Mesendoderm (in vitro differentiated cells): ENCODE measurements around the gene STOX1.
A peak's percentile ranks its signal among the peaks of the same experiment; 100 is the strongest.
"Not testable (repeated sequence)": the region's sequence is repeated elsewhere in the genome, so short reads cannot be mapped to it uniquely, and the experiment has no call there.

Experiments used
- DNase-seq: peaks from one replicate; pipeline ENCODE4 v3.0.0; 2013
- H2AK5ac ChIP-seq: 2 replicates; pipeline ENCODE4 v1.6.1; 2013; ENCODE audit warnings: low read length, inconsistent platforms
- H2BK120ac ChIP-seq: 2 replicates; pipeline ENCODE4 v1.6.1; 2013; ENCODE audit warnings: low read depth, mild to moderate bottlenecking, low read length, moderate library complexity, mixed read lengths
- H2BK15ac ChIP-seq: replicated peaks from 2 replicates; pipeline ENCODE4 v1.6.1; 2013; ENCODE audit warnings: low read depth, mild to moderate bottlenecking, moderate library complexity
- H2BK5ac ChIP-seq: 2 replicates; pipeline ENCODE4 v1.6.1; 2013; ENCODE audit warnings: low read length, inconsistent platforms
- H3K18ac ChIP-seq: 2 replicates; pipeline ENCODE4 v1.6.1; 2013; ENCODE audit warnings: mild to moderate bottlenecking, low read length, mixed read lengths
- H3K23ac ChIP-seq: one replicate; pipeline ENCODE4 v1.6.1; 2013; ENCODE audit warnings: low read length
- H3K27ac ChIP-seq: 2 replicates; pipeline ENCODE4 v1.5.1; 2013; ENCODE audit warnings: low read depth, mild to moderate bottlenecking, inconsistent platforms, low read length, moderate library complexity
- H3K27me3 ChIP-seq: 2 replicates; pipeline ENCODE4 v1.6.1; 2013; ENCODE audit warnings: low read length, control low read depth, mild to moderate bottlenecking, inconsistent platforms; ENCODE audit not compliant: insufficient read depth, poor library complexity
- H3K36me3 ChIP-seq: 2 replicates; pipeline ENCODE4 v1.6.1; 2013; ENCODE audit warnings: low read length, inconsistent platforms; ENCODE audit not compliant: control insufficient read depth, insufficient read depth
- H3K4ac ChIP-seq: one replicate; pipeline ENCODE4 v1.6.1; 2013; ENCODE audit warnings: low read depth, mild to moderate bottlenecking, low read length, moderate library complexity
- H3K4me1 ChIP-seq: 2 replicates; pipeline ENCODE4 v1.6.1; 2013; ENCODE audit warnings: low read depth, low read length, inconsistent platforms; ENCODE audit not compliant: control insufficient read depth
- H3K4me2 ChIP-seq: 2 replicates; pipeline ENCODE4 v1.6.1; 2013; ENCODE audit warnings: low read length
- H3K4me3 ChIP-seq: 2 replicates; pipeline ENCODE4 v1.5.1; 2013; ENCODE audit warnings: mild to moderate bottlenecking, low read length
- H3K56ac ChIP-seq: one replicate; pipeline ENCODE4 v1.6.1; 2013; ENCODE audit warnings: low read length
- H3K79me1 ChIP-seq: 2 replicates; pipeline ENCODE4 v1.6.1; 2013; ENCODE audit warnings: low read length, inconsistent platforms
- H3K79me2 ChIP-seq: 2 replicates; pipeline ENCODE4 v1.6.1; 2013; ENCODE audit warnings: mild to moderate bottlenecking, low read length; ENCODE audit not compliant: control insufficient read depth, insufficient read depth
- H3K9ac ChIP-seq: 2 replicates; pipeline ENCODE4 v1.6.1; 2013; ENCODE audit warnings: low read length, inconsistent platforms
- H4K5ac ChIP-seq: one replicate; pipeline ENCODE4 v1.6.1; 2013; ENCODE audit warnings: low read length
- H4K8ac ChIP-seq: one replicate; pipeline ENCODE4 v1.6.1; 2013; ENCODE audit warnings: low read depth, mild to moderate bottlenecking, control low read depth, low read length, moderate library complexity
- WGBS: extraction: QIAGEN DNeasy Blood & Tissue Kit; methylation state at CpG from one replicate; pipeline ENCODE4 v1.1.7; 2013; ENCODE audit warnings: low lambda C conversion rate, missing lambda C conversion rate; ENCODE audit not compliant: insufficient coverage; ENCODE audit errors: extremely low coverage; 5-methylcytosine and 5-hydroxymethylcytosine counted together

The STOX1 gene

DNA sequence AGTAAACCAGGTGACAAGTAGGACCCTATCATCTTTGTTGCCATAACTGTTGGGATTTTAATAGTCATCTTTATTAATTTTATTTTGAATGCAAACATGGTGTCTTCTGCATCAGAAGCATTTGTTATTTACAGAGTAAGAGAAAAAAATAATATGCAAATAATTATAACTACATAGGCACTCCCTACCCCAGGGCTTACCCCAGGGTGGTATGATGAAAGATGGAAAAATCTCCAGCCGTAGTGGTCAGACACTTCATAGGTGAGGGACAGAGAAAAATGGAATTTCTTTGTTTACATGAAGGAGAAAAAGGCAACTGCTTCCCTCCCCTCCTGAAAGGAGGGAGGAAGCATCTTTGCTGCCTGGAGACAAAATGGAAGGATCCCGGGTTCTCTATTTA, 29.7 kb downstream of the STOX1 start:
- no peak overlapping the region for H2BK15ac ChIP-seq
- no peak overlapping the region for H3K56ac ChIP-seq
- no peaks in the 10 kb centered on the region for H3K36me3 ChIP-seq
- H3K79me2 ChIP-seq, result no peaks in the 10 kb centered on the region
- no peak overlapping the region for H3K4ac ChIP-seq
- H3K4me1 ChIP-seq, result no peaks in the 10 kb centered on the region
- no peak overlapping the region for H3K9ac ChIP-seq
- no peak overlapping the region for H2BK120ac ChIP-seq
- H4K8ac ChIP-seq, result no peak overlapping the region
- no CpG with 5 or more reads among the region's 2 CpGs for WGBS
- H2AK5ac ChIP-seq, result no peak overlapping the region
- no peak overlapping the region for H3K4me2 ChIP-seq
- no peak overlapping the region for H2BK5ac ChIP-seq
- H3K27me3 ChIP-seq, result no peaks in the 10 kb centered on the region
- H4K5ac ChIP-seq, result no peak overlapping the region
- H3K27ac ChIP-seq, result no peak overlapping the region
- H3K79me1 ChIP-seq, result no peaks in the 10 kb centered on the region
- DNase-seq, result no peak
- no peak overlapping the region for H3K18ac ChIP-seq
- no peak overlapping the region for H3K4me3 ChIP-seq
- H3K23ac ChIP-seq, result no peak overlapping the region

DNA sequence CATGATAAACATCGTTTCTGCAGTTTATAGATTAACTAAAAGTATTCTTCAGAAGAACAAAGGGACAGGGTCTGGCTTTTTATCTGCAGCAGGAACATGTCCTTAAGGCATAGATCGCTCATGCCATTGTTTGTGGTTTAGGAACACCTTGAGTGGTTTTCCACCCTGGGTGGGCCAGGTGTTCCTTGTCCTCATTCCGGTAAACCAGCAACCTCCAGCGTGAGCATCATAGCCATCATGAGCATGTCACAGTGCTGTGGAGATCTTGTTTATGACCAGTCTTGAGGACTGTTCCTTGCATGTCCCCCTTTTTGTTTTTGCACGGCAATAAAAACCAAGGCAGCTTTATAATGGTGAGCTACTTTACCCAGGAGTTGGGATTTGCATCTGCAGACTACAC, 33.9 kb downstream of the STOX1 start:
- H2BK15ac ChIP-seq, result no peak overlapping the region
- H3K79me2 ChIP-seq, result no peaks in the 10 kb centered on the region
- H3K27ac ChIP-seq, result no peak overlapping the region
- H2BK5ac ChIP-seq, result no peak overlapping the region
- peak; percentile 58 for DNase-seq
- H3K4me3 ChIP-seq, result no peak overlapping the region
- no peak overlapping the region for H3K4me2 ChIP-seq
- H2BK120ac ChIP-seq, result no peak overlapping the region
- H3K27me3 ChIP-seq, result no peaks in the 10 kb centered on the region
- H3K23ac ChIP-seq, result no peak overlapping the region
- no peak overlapping the region for H4K8ac ChIP-seq
- H3K18ac ChIP-seq, result no peak overlapping the region
- H3K9ac ChIP-seq, result no peak overlapping the region
- H3K79me1 ChIP-seq, result no peaks in the 10 kb centered on the region
- no CpG with 5 or more reads among the region's 5 CpGs for WGBS
- no peak overlapping the region for H3K56ac ChIP-seq
- no peaks in the 10 kb centered on the region for H3K4me1 ChIP-seq
- no peaks in the 10 kb centered on the region for H3K36me3 ChIP-seq
- no peak overlapping the region for H4K5ac ChIP-seq
- H3K4ac ChIP-seq, result no peak overlapping the region
- H2AK5ac ChIP-seq, result no peak overlapping the region

DNA sequence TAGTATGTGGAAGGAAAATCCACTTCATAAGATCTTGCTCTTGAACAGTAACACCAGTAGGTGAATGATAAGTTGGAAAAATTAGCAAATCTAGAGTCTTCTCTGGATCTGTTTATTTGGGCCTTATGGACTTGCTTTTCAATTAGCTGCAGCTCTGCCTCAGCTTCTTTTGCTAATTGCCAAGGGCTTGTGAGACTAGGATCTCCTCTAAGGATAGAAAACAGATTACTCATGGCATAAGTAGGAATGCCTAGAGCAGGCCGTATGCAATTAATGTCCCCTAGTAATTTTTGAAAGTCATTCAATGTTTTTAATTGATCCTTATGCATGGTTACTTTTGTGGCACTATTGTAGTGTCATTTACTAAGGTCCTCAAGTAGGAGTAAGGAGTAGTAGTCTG, 37.3 kb downstream of the STOX1 start:
- Histone ChIP-seq H3K23ac (no peak overlapping the region), H3K56ac (no peak overlapping the region), H3K27ac (no peak overlapping the region), H4K5ac (no peak overlapping the region), H2BK15ac (no peak overlapping the region), H3K79me1 (no peaks in the 10 kb centered on the region), H2BK5ac (no peak overlapping the region), H3K4me1 (no peaks in the 10 kb centered on the region), H3K18ac (no peak overlapping the region), H3K4me2 (no peak overlapping the region), H2BK120ac (no peak overlapping the region), H3K9ac (no peak overlapping the region), H4K8ac (no peak overlapping the region), H2AK5ac (no peak overlapping the region), H3K79me2 (no peaks in the 10 kb centered on the region), H3K27me3 (no peaks in the 10 kb centered on the region), H3K36me3 (no peaks in the 10 kb centered on the region), H3K4ac (no peak overlapping the region), H3K4me3 (no peak overlapping the region)
- no CpG with 5 or more reads among the region's 1 CpG for WGBS
- DNase-seq, result no peak

DNA sequence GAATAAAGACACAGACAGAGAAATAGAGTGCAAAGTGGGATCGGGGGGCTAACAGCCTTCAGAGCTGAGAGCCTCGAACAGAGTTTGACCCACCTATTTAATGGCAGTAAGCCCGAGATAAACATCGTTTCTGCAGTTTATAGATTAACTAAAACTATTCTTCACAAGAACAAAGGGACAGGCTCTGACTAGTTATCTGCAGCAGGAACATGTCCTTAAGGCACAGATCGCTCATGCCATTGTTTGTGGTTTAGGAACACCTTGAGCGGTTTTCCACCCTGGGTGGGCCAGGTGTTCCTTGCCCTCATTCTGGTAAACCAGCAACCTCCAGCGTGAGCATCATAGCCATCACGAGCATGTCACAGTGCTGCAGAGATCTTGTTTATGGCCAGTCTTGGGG, 40.8 kb downstream of the STOX1 start:
- not testable (repeated sequence) for H3K4me3 ChIP-seq, H3K9ac ChIP-seq, H2AK5ac ChIP-seq, H4K5ac ChIP-seq, H2BK5ac ChIP-seq, H4K8ac ChIP-seq, H3K36me3 ChIP-seq, H3K79me2 ChIP-seq, H3K4ac ChIP-seq, H2BK15ac ChIP-seq, H2BK120ac ChIP-seq, H3K4me1 ChIP-seq, H3K27me3 ChIP-seq, H3K27ac ChIP-seq, H3K56ac ChIP-seq, H3K23ac ChIP-seq, H3K79me1 ChIP-seq, DNase-seq, H3K18ac ChIP-seq, H3K4me2 ChIP-seq
- WGBS, result no CpG with 5 or more reads among the region's 8 CpGs

DNA sequence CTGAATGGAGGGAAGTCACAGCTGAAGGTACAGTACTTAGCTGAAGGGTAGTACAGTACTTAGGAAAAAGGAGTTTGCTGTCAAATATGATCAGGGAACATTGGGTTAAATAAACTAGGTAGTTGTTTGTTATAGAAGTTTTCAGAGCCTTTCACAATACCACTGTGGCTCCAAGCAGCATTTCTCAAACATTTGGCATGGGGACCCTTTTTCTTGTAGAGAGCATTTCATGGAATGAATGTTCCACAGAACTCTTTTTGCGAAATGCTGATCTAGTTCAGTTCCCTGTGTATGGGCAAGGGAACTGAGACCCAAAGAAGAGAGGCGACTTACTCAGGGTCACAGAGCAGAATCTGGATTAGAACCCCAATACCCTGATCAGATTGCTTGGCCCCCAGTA, 42.3 kb downstream of the STOX1 start:
- no peak overlapping the region for H3K4me3 ChIP-seq
- H2BK5ac ChIP-seq, result no peak overlapping the region
- H3K4ac ChIP-seq, result no peak overlapping the region
- H3K9ac ChIP-seq, result no peak overlapping the region
- H2BK120ac ChIP-seq, result no peak overlapping the region
- WGBS, result no CpG with 5 or more reads among the region's 2 CpGs
- H3K4me1 ChIP-seq, result no peaks in the 10 kb centered on the region
- H3K79me2 ChIP-seq, result no peaks in the 10 kb centered on the region
- no peaks in the 10 kb centered on the region for H3K36me3 ChIP-seq
- no peaks in the 10 kb centered on the region for H3K27me3 ChIP-seq
- no peak overlapping the region for H4K5ac ChIP-seq
- no peak overlapping the region for H3K18ac ChIP-seq
- H3K79me1 ChIP-seq, result no peaks in the 10 kb centered on the region
- no peak overlapping the region for H2BK15ac ChIP-seq
- no peak for DNase-seq
- no peak overlapping the region for H3K23ac ChIP-seq
- no peak overlapping the region for H4K8ac ChIP-seq
- no peak overlapping the region for H3K56ac ChIP-seq
- no peak overlapping the region for H3K4me2 ChIP-seq
- H2AK5ac ChIP-seq, result no peak overlapping the region
- no peak overlapping the region for H3K27ac ChIP-seq

DNA sequence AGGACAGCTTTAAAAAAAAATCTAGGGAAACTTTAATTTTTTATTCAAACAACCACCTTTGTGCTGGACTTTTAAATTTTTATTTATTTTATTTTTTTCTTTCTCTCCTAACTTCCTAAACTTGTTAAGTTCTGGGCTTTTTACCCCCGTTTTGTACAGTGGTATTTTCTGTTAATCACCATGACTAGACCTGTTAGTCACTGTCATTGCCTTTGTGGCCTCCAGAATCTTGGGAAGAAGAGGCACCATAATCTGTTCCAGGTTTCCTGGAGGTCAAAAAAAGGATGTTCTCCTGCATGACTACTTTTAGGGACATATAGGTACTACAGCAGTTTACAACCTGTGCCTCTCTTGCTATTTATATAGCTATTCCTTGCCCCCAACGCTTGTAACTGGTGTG, 42.7 kb downstream of the STOX1 start:
- Histone ChIP-seq H2BK5ac (no peak overlapping the region), H3K23ac (no peak overlapping the region), H3K27ac (no peak overlapping the region), H4K5ac (no peak overlapping the region), H3K56ac (no peak overlapping the region), H3K4me1 (no peaks in the 10 kb centered on the region), H2BK15ac (no peak overlapping the region), H3K36me3 (no peaks in the 10 kb centered on the region), H3K27me3 (no peaks in the 10 kb centered on the region), H3K79me2 (no peaks in the 10 kb centered on the region), H3K18ac (peak overlapping the region; percentile 9), H4K8ac (no peak overlapping the region), H3K79me1 (no peaks in the 10 kb centered on the region), H2AK5ac (no peak overlapping the region), H3K4me2 (no peak overlapping the region), H2BK120ac (no peak overlapping the region), H3K4ac (no peak overlapping the region), H3K4me3 (no peak overlapping the region), H3K9ac (no peak overlapping the region)
- no CpG with 5 or more reads among the region's 2 CpGs for WGBS
- no peak for DNase-seq
